HCT116 (cell line): Measurements from ENCODE around the gene GRID2.

Experiments
- CTCF ChIP-seq, 3 experiments: fragments of 200-600 bp in 1 of 3; sonication (generic) in 1 of 3; IDR thresholded peaks in 2 of 3; conservative IDR thresholded peaks in 1 of 3; 2 replicates each; pipeline ENCODE4 v1.5.1; 2012 to 2017; ENCODE audit warnings: low read depth in 2 of 3, low read length in 2 of 3, antibody characterized with exemption in 1 of 3, borderline replicate concordance in 1 of 3, control low read depth in 1 of 3, mild to moderate bottlenecking in 1 of 3, mixed read lengths in 1 of 3, mixed run types in 1 of 3, moderate library complexity in 1 of 3; ENCODE audit not compliant: insufficient read depth in 1 of 3
- REST ChIP-seq: IDR thresholded peaks from 2 replicates; pipeline ENCODE4 v1.6.1; 2012; ENCODE audit warnings: low read depth

GRCh38 chr4:92263575-92263974 is 40.2 kb upstream of the GRID2 start:
- TF ChIP-seq CTCF (IDR thresholded peaks at IDR 0.05 in 2 of 3, conservative IDR thresholded peaks at IDR 0.05 in 1 of 3; ENCODE audit: borderline replicate concordance in 1 of 3, insufficient read depth in 1 of 3, low read depth in 2 of 3, low read length in 2 of 3) (no peak), REST (no peak)
